Iris pigment epithelial cell (primary cell): ENCODE measurements around the gene SAMD11.
A peak's percentile ranks its signal among the peaks of the same experiment; 100 is the strongest.

Experiments used
- DNase-seq: peaks from one replicate; pipeline ENCODE4 v3.0.0-alpha.2; 2011; ENCODE audit warnings: low read depth

The SAMD11 gene

GRCh38 chr1:905811-906599 lies 17.7 kb upstream of the SAMD11 start:
- no peak for DNase-seq

GRCh38 chr1:906600-907420 lies 16.9 kb upstream of the SAMD11 start:
- peak; percentile 49 for DNase-seq

- DNase-seq = no peak
Observed at GRCh38 chr1:907611-908451, 15.9 kb upstream of the SAMD11 start.

- no peak for DNase-seq
Observed at GRCh38 chr1:908661-909060, 15.1 kb upstream of the SAMD11 start.

- DNase-seq = no peak
Observed at GRCh38 chr1:909861-910310, 13.8 kb upstream of the SAMD11 start.

- DNase-seq = no peak
Observed at GRCh38 chr1:910311-910880, 13.3 kb upstream of the SAMD11 start.

- DNase-seq = no peak
Observed at GRCh38 chr1:910881-911721, 12.6 kb upstream of the SAMD11 start.

- no peak for DNase-seq
Observed at GRCh38 chr1:911875-912739, 11.6 kb upstream of the SAMD11 start.

GRCh38 chr1:912740-913301 lies 10.9 kb upstream of the SAMD11 start:
- peak; percentile 59 for DNase-seq

- DNase-seq = no peak
Observed at GRCh38 chr1:913491-914130, 10.1 kb upstream of the SAMD11 start.

GRCh38 chr1:914131-914890 lies 9.4 kb upstream of the SAMD11 start:
- DNase-seq = no peak

- DNase-seq = no peak
Observed at GRCh38 chr1:914891-915280, 8.8 kb upstream of the SAMD11 start.

GRCh38 chr1:915295-916172 lies 8.2 kb upstream of the SAMD11 start:
- DNase-seq = no peak

- DNase-seq = no peak
Observed at GRCh38 chr1:916173-917075, 7.3 kb upstream of the SAMD11 start.

- no peak for DNase-seq
Observed at GRCh38 chr1:917076-917459, 6.7 kb upstream of the SAMD11 start.

GRCh38 chr1:917466-918091 lies 6.1 kb upstream of the SAMD11 start:
- DNase-seq = no peak
